DOHH2 (cell line): ENCODE measurements around the gene GCSAM.

Source experiments
- H3F3A ChIP-seq: fragments of 200-600 bp; sonication (generic), shearing (Covaris generic); 2 replicates; pipeline ENCODE4 v1.6.0; 2016; ENCODE audit warnings: antibody characterized with exemption, mild to moderate bottlenecking; ENCODE audit not compliant: control insufficient read depth, insufficient read depth
- H3K27ac ChIP-seq: fragments of 200-600 bp; sonication (generic); 2 replicates; pipeline ENCODE4 v1.5.1; 2014; ENCODE audit warnings: low read depth, mild to moderate bottlenecking, low read length, moderate library complexity
- H3K27me3 ChIP-seq: fragments of 200-600 bp; sonication (generic); 2 replicates; pipeline ENCODE4 v1.6.1; 2014; ENCODE audit warnings: mild to moderate bottlenecking, low read length, mixed read lengths; ENCODE audit not compliant: control insufficient read depth
- H3K36me3 ChIP-seq: fragments of 200-600 bp; sonication (generic); 2 replicates; pipeline ENCODE4 v1.6.1; 2014; ENCODE audit warnings: mild to moderate bottlenecking, low read length, moderate library complexity, mixed read lengths; ENCODE audit not compliant: control insufficient read depth
- H3K4me1 ChIP-seq: fragments of 200-600 bp; sonication (generic); 2 replicates; pipeline ENCODE4 v1.6.1; 2014; ENCODE audit warnings: mild to moderate bottlenecking, low read length, mixed read lengths; ENCODE audit not compliant: control insufficient read depth
- H3K4me2 ChIP-seq: fragments of 200-600 bp; sonication (generic); 2 replicates; pipeline ENCODE4 v1.6.0; 2014; ENCODE audit warnings: mild to moderate bottlenecking, low read length, moderate library complexity
- H3K4me3 ChIP-seq: fragments of 200-600 bp; sonication (generic); 2 replicates; pipeline ENCODE4 v1.5.1; 2014; ENCODE audit warnings: mild to moderate bottlenecking, low read length, mixed read lengths
- H3K79me2 ChIP-seq: fragments of 200-600 bp; sonication (generic); 2 replicates; pipeline ENCODE4 v1.6.1; 2014; ENCODE audit warnings: mild to moderate bottlenecking, low read length, mixed read lengths; ENCODE audit not compliant: control insufficient read depth
- H3K9me2 ChIP-seq: fragments of 200-600 bp; sonication (generic); replicated peaks from 2 replicates; pipeline ENCODE4 v1.6.1; 2014; ENCODE audit warnings: mild to moderate bottlenecking, low read length, mixed read lengths; ENCODE audit not compliant: control insufficient read depth
- H3K9me3 ChIP-seq: fragments of 200-600 bp; sonication (generic); 2 replicates; pipeline ENCODE4 v1.6.1; 2014; ENCODE audit warnings: antibody characterized with exemption, low read length, mixed read lengths; ENCODE audit not compliant: control insufficient read depth, insufficient read depth
- H4K20me1 ChIP-seq: fragments of 200-600 bp; sonication (generic); 2 replicates; pipeline ENCODE4 v1.6.0; 2014; ENCODE audit warnings: low read depth, mild to moderate bottlenecking, antibody characterized with exemption, low read length, moderate library complexity; ENCODE audit not compliant: control insufficient read depth, insufficient read depth
- CTCF ChIP-seq: fragments of 200-600 bp; sonication (generic); IDR thresholded peaks from one replicate; pipeline ENCODE4 v1.5.1; 2014; ENCODE audit warnings: antibody characterized with exemption, mild to moderate bottlenecking, low read depth, low read length; ENCODE audit not compliant: poor library complexity, severe bottlenecking
- EZH2phosphoT487 ChIP-seq: fragments of 200-600 bp; sonication (generic); IDR thresholded peaks from 2 replicates; pipeline ENCODE4 v1.6.1; 2017; ENCODE audit warnings: borderline replicate concordance, mild to moderate bottlenecking, antibody characterized with exemption, low read length, moderate library complexity, mixed read lengths

GCSAM gene

GRCh38 chr3:112089956-112090886, 42.8 kb downstream of the GCSAM start:
- Histone ChIP-seq H3K9me3 (no peaks in the 10 kb centered on the region), H4K20me1 (no peaks in the 10 kb centered on the region), H3F3A (peaks cover 9% of the 10 kb centered on the region; the same call in 1 of the 2 replicates), H3K27ac (peak overlapping the region; percentile 12; the same call in 1 of the 2 replicates), H3K27me3 (no peaks in the 10 kb centered on the region), H3K79me2 (peaks cover 54% of the 10 kb centered on the region), H3K36me3 (peaks cover 15% of the 10 kb centered on the region), H3K9me2 (no peaks in the 10 kb centered on the region), H3K4me1 (peaks cover 67% of the 10 kb centered on the region), H3K4me3 (peak overlapping the region; percentile 35), H3K4me2 (peak overlapping the region; percentile 40)
- no peak for TF ChIP-seq EZH2phosphoT487
- TF ChIP-seq CTCF: no peak

GRCh38 chr3:112088944-112089343, 44.1 kb downstream of the GCSAM start:
- Histone ChIP-seq H3K27ac (no peak overlapping the region), H4K20me1 (no peaks in the 10 kb centered on the region), H3K4me1 (peaks cover 73% of the 10 kb centered on the region), H3F3A (peaks cover 13% of the 10 kb centered on the region; the same call in 1 of the 2 replicates), H3K9me3 (no peaks in the 10 kb centered on the region), H3K4me2 (peak overlapping the region; percentile 23; the same call in 1 of the 2 replicates), H3K36me3 (peaks cover 6% of the 10 kb centered on the region; the same call in 1 of the 2 replicates), H3K79me2 (peaks cover 54% of the 10 kb centered on the region), H3K9me2 (no peaks in the 10 kb centered on the region), H3K4me3 (no peak overlapping the region), H3K27me3 (no peaks in the 10 kb centered on the region)
- TF ChIP-seq EZH2phosphoT487 (no peak), CTCF (no peak)

GRCh38 chr3:112087746-112088145, 45.3 kb downstream of the GCSAM start:
- Histone ChIP-seq H3K9me2 (no peaks in the 10 kb centered on the region), H3F3A (peaks cover 9% of the 10 kb centered on the region; the same call in 1 of the 2 replicates), H3K79me2 (peaks cover 45% of the 10 kb centered on the region), H3K9me3 (no peaks in the 10 kb centered on the region), H4K20me1 (no peaks in the 10 kb centered on the region), H3K36me3 (no peaks in the 10 kb centered on the region; the same call in 1 of the 2 replicates), H3K4me1 (peaks cover 67% of the 10 kb centered on the region), H3K4me2 (peak overlapping the region; percentile 92), H3K4me3 (peak overlapping the region; percentile 85), H3K27me3 (no peaks in the 10 kb centered on the region), H3K27ac (no peak overlapping the region)
- TF ChIP-seq EZH2phosphoT487: no peak
- no peak for TF ChIP-seq CTCF
